Heart left ventricle (tissue), 13 donors: ENCODE measurements around the gene NECTIN4.

Experiments
- CTCF ChIP-seq, 12 donors: fragments of 200-600 bp; sonication (generic) in 4 of 12; IDR thresholded peaks; one replicate each; pipeline versions ENCODE4 v1.5.0 to v1.8.0; 2018 to 2022; ENCODE audit warnings: antibody characterized with exemption in 12 of 12, mild to moderate bottlenecking in 5 of 12
- POLR2A ChIP-seq, 2 donors: fragments of 450-650 bp; IDR thresholded peaks; one replicate each; pipeline ENCODE4 v1.6.1; 2017; ENCODE audit warnings: antibody characterized with exemption in 2 of 2, mild to moderate bottlenecking in 2 of 2, moderate library complexity in 2 of 2
- donor health status: ischemic (EF 13 %, LVEDD 7.1; RV severe dilation, severe dysfunction).
- donor health status: DM: no; HTN: yes; CAD: no.
- donor health status: DM: no; HTN: no; CAD: no.
- donor health status: ischemic (EF 25% LVEDD 6.9; RV normal size, moderate dysfunction).
- donor health status: ischemic (EF 25% LVEDD 5.7; RV mildly dilated, moderate dysfunction).
- donor health status: ischemic (EF 35%, LVEDD 5.7; RV mildly dilated, moderate dysfunction).
- donor health status: nonischemic (EF 11% LVEDD 7.7; RV severe dilation, severe dysfunction).
- donor health status: DM: yes; HTN: yes; CAD: no.
- donor health status: PGD.
- donor health status: ischemic (EF 29% LVEDD 5.4; RV normal size, mild dysfunction).
- donor health status: nonischemic (EF 23%, LVEDD 6.1; RV moderate dilation, normal function).

- TF ChIP-seq CTCF (IDR thresholded peaks at IDR 0.05) (no peak), POLR2A (IDR thresholded peaks at IDR 0.05) (no peak)
These were observed 20.1 kb downstream of the NECTIN4 start for GRCh38 chr1:161069241-161069640.
